WTC11 (cell line): Measurements from ENCODE around the gene SLC1A3. TPM values are rescaled to one million over a fixed set of nuclear protein-coding genes. Genes with fewer than 3 reads are reported as not detected.

Experiments used
- ATAC-seq: fragments of 200-7000 bp; cut with Tn5 transposase; 2 replicates; pipeline ENCODE4 v1.10.0; 2021; ENCODE audit warnings: mild to moderate bottlenecking, moderate library complexity
- CTCF ChIA-PET: fragments of 300-600 bp; sonication (Branson Sonifier 250); formaldehyde crosslinking; loops from one replicate; lab custom pipeline; 2021; ENCODE audit warnings: antibody characterized with exemption; lab: Charles Lee
- POLR2A ChIA-PET: fragments of 350-600 bp; sonication (Branson Sonifier 250); formaldehyde crosslinking; loops from one replicate; lab custom pipeline; 2021; ENCODE audit warnings: antibody characterized with exemption; lab: Charles Lee
- DNase-seq: peaks from one replicate; pipeline ENCODE4 v3.0.0; 2021; ENCODE audit warnings: low spot score
- H3K27ac Mint-ChIP-seq: 2 replicates; pipeline ENCODE4 v1.8.0; 2021; ENCODE audit warnings: mixed read lengths
- H3K27me3 Mint-ChIP-seq: 2 replicates; pipeline ENCODE4 v1.8.0; 2021; ENCODE audit warnings: low read depth, mild to moderate bottlenecking, moderate library complexity, mixed read lengths
- H3K36me3 Mint-ChIP-seq: 2 replicates; pipeline ENCODE4 v1.8.0; 2021; ENCODE audit warnings: mixed read lengths
- H3K4me1 Mint-ChIP-seq: 2 replicates; pipeline ENCODE4 v1.8.0; 2022; ENCODE audit warnings: mixed read lengths
- H3K4me3 Mint-ChIP-seq: 2 replicates; pipeline ENCODE4 v1.8.0; 2021; ENCODE audit warnings: mild to moderate bottlenecking, moderate library complexity, mixed read lengths
- H3K9me3 Mint-ChIP-seq: 2 replicates; pipeline ENCODE4 v1.8.0; 2021; ENCODE audit warnings: mixed read lengths
- AR ChIP-seq: fragments of 250-450 bp; sonication (Bioruptor Pico); IDR thresholded peaks from 2 replicates; pipeline ENCODE4 v1.9.0; 2021; ENCODE audit warnings: mild to moderate bottlenecking
- ATF1 ChIP-seq: sonication (generic); formaldehyde crosslinking; IDR thresholded peaks from 2 replicates; pipeline ENCODE4 v1.8.1; 2023; ENCODE audit warnings: mild to moderate bottlenecking, moderate library complexity, missing genetic modification reagents
- CDX4 ChIP-seq: fragments of 250-450 bp; sonication (Bioruptor Pico); IDR thresholded peaks from 2 replicates; pipeline ENCODE4 v1.9.0; 2021; ENCODE audit warnings: moderate library complexity, mild to moderate bottlenecking, inconsistent platforms, borderline replicate concordance
- CREB1 ChIP-seq: sonication (generic); formaldehyde crosslinking; IDR thresholded peaks from 2 replicates; pipeline ENCODE4 v1.8.0; 2023; ENCODE audit warnings: mild to moderate bottlenecking, missing genetic modification reagents
- ERG ChIP-seq: fragments of 250-450 bp; sonication (Bioruptor Pico); IDR thresholded peaks from 2 replicates; pipeline ENCODE4 v1.8.0; 2021; ENCODE audit warnings: mild to moderate bottlenecking
- ETV6 ChIP-seq: sonication (generic); formaldehyde crosslinking; IDR thresholded peaks from 2 replicates; pipeline ENCODE4 v1.8.1; 2022; ENCODE audit warnings: mild to moderate bottlenecking, missing genetic modification reagents
- FOXP1 ChIP-seq: sonication (generic); formaldehyde crosslinking; IDR thresholded peaks from 2 replicates; pipeline ENCODE4 v1.8.0; 2022; ENCODE audit warnings: missing genetic modification reagents, mild to moderate bottlenecking, moderate library complexity, borderline replicate concordance
- GABPB1 ChIP-seq: sonication (generic); formaldehyde crosslinking; IDR thresholded peaks from 2 replicates; pipeline ENCODE4 v1.8.1; 2023; ENCODE audit warnings: mild to moderate bottlenecking, missing genetic modification reagents
- GRHL2 ChIP-seq: fragments of 250-450 bp; sonication (Bioruptor Pico); IDR thresholded peaks from 2 replicates; pipeline ENCODE4 v1.8.0; 2022; ENCODE audit warnings: mild to moderate bottlenecking, moderate library complexity; ENCODE audit not compliant: insufficient replicate concordance, severe bottlenecking
- IRF2 ChIP-seq: sonication (generic); formaldehyde crosslinking; IDR thresholded peaks from 2 replicates; pipeline ENCODE4 v1.8.0; 2022; ENCODE audit warnings: low read depth, missing genetic modification reagents, borderline replicate concordance
- MAX ChIP-seq: sonication (generic); formaldehyde crosslinking; IDR thresholded peaks from 2 replicates; pipeline ENCODE4 v1.8.0; 2022; ENCODE audit warnings: mild to moderate bottlenecking, missing genetic modification reagents
- NFATC4 ChIP-seq: fragments of 250-450 bp; sonication (Bioruptor Pico); IDR thresholded peaks from 2 replicates; pipeline ENCODE4 v1.9.0; 2021; ENCODE audit warnings: mild to moderate bottlenecking
- NR1H2 ChIP-seq: sonication (generic); formaldehyde crosslinking; IDR thresholded peaks from 2 replicates; pipeline ENCODE4 v1.9.0; 2021; ENCODE audit warnings: mild to moderate bottlenecking, moderate library complexity, missing genetic modification reagents
- NR3C1 ChIP-seq: sonication (generic); formaldehyde crosslinking; conservative IDR thresholded peaks from 2 replicates; pipeline ENCODE4 v1.8.1; 2023; ENCODE audit warnings: low read depth, mild to moderate bottlenecking, missing genetic modification reagents
- PRRX2 ChIP-seq: fragments of 250-450 bp; sonication (Bioruptor Pico); IDR thresholded peaks from 2 replicates; pipeline ENCODE4 v1.8.0; 2021; ENCODE audit warnings: mild to moderate bottlenecking
- SMAD4 ChIP-seq: sonication (generic); formaldehyde crosslinking; IDR thresholded peaks from 2 replicates; pipeline ENCODE4 v1.8.0; 2022; ENCODE audit warnings: mild to moderate bottlenecking, missing genetic modification reagents
- SOX15 ChIP-seq: fragments of 250-450 bp; sonication (Bioruptor Pico); IDR thresholded peaks from 2 replicates; pipeline ENCODE4 v1.9.0; 2021; ENCODE audit warnings: mild to moderate bottlenecking
- SP1 ChIP-seq: sonication (generic); formaldehyde crosslinking; conservative IDR thresholded peaks from 2 replicates; pipeline ENCODE4 v1.8.1; 2022; ENCODE audit warnings: missing genetic modification reagents
- ZNF423 ChIP-seq: fragments of 250-450 bp; sonication (Bioruptor Pico); IDR thresholded peaks from 2 replicates; pipeline ENCODE4 v2.1.2; 2022; ENCODE audit warnings: mild to moderate bottlenecking, moderate library complexity
- ZSCAN18 ChIP-seq: fragments of 250-450 bp; sonication (Bioruptor Pico); IDR thresholded peaks from 2 replicates; pipeline ENCODE4 v2.1.2; 2022; ENCODE audit warnings: mild to moderate bottlenecking, moderate library complexity
- total RNA-seq: library from RNA; stranded (reverse); gene quantifications from 3 replicates; pipeline ENCODE4 v1.2.3, GENCODE V29; 2021

Gene SLC1A3
- total RNA-seq, 1 experiment from 2014 or later: 77.9 TPM

GRCh38 chr5:36624277-36624676 lies 17.9 kb downstream of the SLC1A3 start:
- ChIA-PET CTCF (interaction anchor here (1.2 kb wide), 2 partner anchors 66 to 69 kb away, joined by 6 read pairs; no protein-coding TSS in a partner anchor), POLR2A (no interaction called here)
- no peaks in the 10 kb centered on the region for H3K9me3 Mint-ChIP-seq
- peak overlapping the region; percentile 34 for H3K27ac Mint-ChIP-seq
- H3K27me3 Mint-ChIP-seq: no peaks in the 10 kb centered on the region
- DNase-seq (no peak), ATAC-seq (no peak)
- H3K36me3 Mint-ChIP-seq: peaks cover 16% of the 10 kb centered on the region
- TF ChIP-seq ATF1 (CRISPR knock-in tag) (no peak), SP1 (CRISPR knock-in tag) (no peak), GRHL2 (CRISPR knock-in tag) (no peak), NFATC4 (no peak), SOX15 (CRISPR knock-in tag) (no peak), ETV6 (CRISPR knock-in tag) (no peak), ZNF423 (CRISPR knock-in tag) (no peak)
- H3K4me1 Mint-ChIP-seq: peaks cover 54% of the 10 kb centered on the region
- H3K4me3 Mint-ChIP-seq: no peak overlapping the region

GRCh38 chr5:36628695-36629094 lies 22.3 kb downstream of the SLC1A3 start:
- no peaks in the 10 kb centered on the region for H3K9me3 Mint-ChIP-seq
- DNase-seq (no peak), ATAC-seq (no peak)
- no peak for TF ChIP-seq ZSCAN18 (CRISPR knock-in tag)
- no peak for TF ChIP-seq NR3C1 (CRISPR knock-in tag)
- no peak for TF ChIP-seq FOXP1 (CRISPR knock-in tag)
- TF ChIP-seq IRF2 (CRISPR knock-in tag): no peak
- peak overlapping the region; percentile 67 for H3K27ac Mint-ChIP-seq
- H3K36me3 Mint-ChIP-seq: peaks cover 40% of the 10 kb centered on the region
- H3K27me3 Mint-ChIP-seq: no peaks in the 10 kb centered on the region
- ChIA-PET CTCF (interaction anchor here (1.5 kb wide), 1 partner anchor 550 kb away, joined by 3 read pairs; no protein-coding TSS in a partner anchor), POLR2A (no interaction called here)
- H3K4me1 Mint-ChIP-seq: peaks cover 25% of the 10 kb centered on the region
- no peak overlapping the region for H3K4me3 Mint-ChIP-seq

GRCh38 chr5:36629729-36630128 lies 23.3 kb downstream of the SLC1A3 start:
- Mint-ChIP-seq H3K4me1 (peaks cover 18% of the 10 kb centered on the region), H3K36me3 (peaks cover 39% of the 10 kb centered on the region), H3K4me3 (no peak overlapping the region), H3K27me3 (no peaks in the 10 kb centered on the region), H3K9me3 (no peaks in the 10 kb centered on the region), H3K27ac (no peak overlapping the region)
- no peak for TF ChIP-seq NR1H2
- CTCF ChIA-PET: no interaction called here
- ATAC-seq (no peak), DNase-seq (no peak)
- POLR2A ChIA-PET: no interaction called here

GRCh38 chr5:36630201-36631145 lies 24.1 kb downstream of the SLC1A3 start:
- DNase-seq: no peak
- POLR2A ChIA-PET: no interaction called here
- no peak for TF ChIP-seq MAX (CRISPR knock-in tag)
- TF ChIP-seq PRRX2 (CRISPR knock-in tag): no peak
- no peak for TF ChIP-seq CDX4
- TF ChIP-seq CREB1 (CRISPR knock-in tag): no peak
- no peak for TF ChIP-seq SMAD4 (CRISPR knock-in tag)
- no peak for TF ChIP-seq GABPB1
- no peak for TF ChIP-seq AR (CRISPR knock-in tag)
- TF ChIP-seq ERG (CRISPR knock-in tag): no peak

More at GRCh38 chr5:36630201-36631145, 24.1 kb downstream of the SLC1A3 start:
- Mint-ChIP-seq H3K4me3 (no peak overlapping the region), H3K27ac (no peak overlapping the region), H3K36me3 (peaks cover 46% of the 10 kb centered on the region), H3K4me1 (peaks cover 18% of the 10 kb centered on the region), H3K27me3 (no peaks in the 10 kb centered on the region), H3K9me3 (no peaks in the 10 kb centered on the region)
- CTCF ChIA-PET: no interaction called here
- ATAC-seq: no peak
